AG09319 (cell line): ENCODE data around the gene PAIP2B.

Experiments used
- DNase-seq: peaks from one replicate; pipeline ENCODE4 v3.0.0-alpha.2; 2010; ENCODE audit warnings: low read depth; ENCODE audit errors: extremely low read depth
- TF ChIP-seq, protein P1 (sequence below): IDR thresholded peaks from 2 replicates; pipeline ENCODE4 v1.5.1; 2011; ENCODE audit warnings: low read depth, mild to moderate bottlenecking, inconsistent platforms, low read length, moderate library complexity

PAIP2B gene

DNA sequence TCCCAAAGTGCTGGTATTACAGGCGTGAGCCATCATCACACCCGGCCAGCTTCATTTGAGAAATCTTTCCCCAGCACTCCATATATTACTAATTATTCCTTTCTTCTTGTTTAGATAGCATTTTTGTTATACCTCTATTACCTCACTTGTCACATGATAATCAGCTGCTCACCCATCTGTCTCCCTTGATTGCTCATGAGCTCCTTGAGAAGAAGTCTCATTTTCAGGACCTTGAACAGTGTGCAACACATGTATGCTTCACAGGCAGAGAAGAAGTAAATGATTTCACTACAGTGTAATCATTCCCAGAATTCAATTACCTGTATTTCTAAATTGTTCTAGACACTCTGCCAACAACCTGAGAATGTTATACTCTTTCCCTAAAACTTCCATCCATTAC lies 6.2 kb downstream of the PAIP2B start:
- DNase-seq: no peak
- TF ChIP-seq, protein P1, sequence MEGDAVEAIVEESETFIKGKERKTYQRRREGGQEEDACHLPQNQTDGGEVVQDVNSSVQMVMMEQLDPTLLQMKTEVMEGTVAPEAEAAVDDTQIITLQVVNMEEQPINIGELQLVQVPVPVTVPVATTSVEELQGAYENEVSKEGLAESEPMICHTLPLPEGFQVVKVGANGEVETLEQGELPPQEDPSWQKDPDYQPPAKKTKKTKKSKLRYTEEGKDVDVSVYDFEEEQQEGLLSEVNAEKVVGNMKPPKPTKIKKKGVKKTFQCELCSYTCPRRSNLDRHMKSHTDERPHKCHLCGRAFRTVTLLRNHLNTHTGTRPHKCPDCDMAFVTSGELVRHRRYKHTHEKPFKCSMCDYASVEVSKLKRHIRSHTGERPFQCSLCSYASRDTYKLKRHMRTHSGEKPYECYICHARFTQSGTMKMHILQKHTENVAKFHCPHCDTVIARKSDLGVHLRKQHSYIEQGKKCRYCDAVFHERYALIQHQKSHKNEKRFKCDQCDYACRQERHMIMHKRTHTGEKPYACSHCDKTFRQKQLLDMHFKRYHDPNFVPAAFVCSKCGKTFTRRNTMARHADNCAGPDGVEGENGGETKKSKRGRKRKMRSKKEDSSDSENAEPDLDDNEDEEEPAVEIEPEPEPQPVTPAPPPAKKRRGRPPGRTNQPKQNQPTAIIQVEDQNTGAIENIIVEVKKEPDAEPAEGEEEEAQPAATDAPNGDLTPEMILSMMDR: no peak

DNA sequence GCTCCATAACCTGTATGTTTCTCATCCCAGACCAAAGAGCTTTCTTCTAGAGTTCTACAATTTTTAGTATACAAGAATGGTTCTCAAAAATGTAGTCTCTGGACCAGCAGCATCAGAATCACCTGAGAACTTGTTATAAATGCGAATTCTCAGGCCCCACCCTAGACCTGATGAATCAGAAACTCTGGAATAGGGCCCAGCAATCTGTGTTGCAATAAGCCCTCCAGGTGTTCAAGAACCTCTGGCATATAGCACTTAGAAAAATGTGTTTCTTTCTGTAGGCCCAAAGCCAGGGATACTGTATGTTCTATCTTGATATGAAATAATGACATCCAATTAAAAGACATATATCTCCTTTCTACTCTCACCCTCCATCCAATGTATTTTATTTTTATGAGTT lies 10.4 kb downstream of the PAIP2B start:
- DNase-seq: no peak
- TF ChIP-seq, protein P1: no peak

DNA sequence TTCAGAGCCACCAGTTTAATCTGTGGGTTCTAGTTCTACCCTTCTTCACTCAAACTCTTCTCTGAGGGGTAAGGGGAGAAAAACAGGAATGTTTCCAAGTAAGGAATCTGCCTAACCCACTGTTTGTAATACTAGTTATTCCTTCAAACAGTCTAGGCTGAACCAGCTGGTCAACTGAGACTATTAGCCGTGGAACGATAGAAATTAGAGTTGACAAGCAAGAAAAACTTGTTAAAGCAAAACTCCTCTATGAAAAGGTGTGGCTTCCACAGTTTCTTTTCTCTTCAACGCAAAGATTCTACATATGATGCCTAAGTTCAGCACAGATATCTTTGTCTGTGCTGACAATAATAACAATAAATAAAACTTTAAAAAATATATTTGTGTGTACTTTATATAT lies 11.5 kb downstream of the PAIP2B start:
- no peak for DNase-seq

DNA sequence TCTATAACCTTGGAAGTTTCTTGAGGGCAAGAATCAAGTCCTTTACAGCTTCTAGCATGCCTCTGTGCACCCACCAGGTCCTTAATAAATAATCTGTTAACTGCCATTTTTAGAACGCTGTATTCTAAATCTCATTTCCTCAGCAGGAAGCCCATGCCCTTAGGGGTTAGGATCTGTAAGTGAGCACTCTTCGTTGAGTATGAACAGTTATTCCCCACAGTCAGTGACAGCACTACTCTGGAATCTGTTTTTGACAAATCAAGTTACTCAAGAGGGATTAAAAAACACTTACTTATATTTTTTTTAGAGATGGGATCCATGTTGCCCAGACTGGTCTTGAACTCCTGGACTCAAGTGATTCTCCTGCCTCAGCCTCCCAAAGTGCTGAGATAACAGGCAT lies 14.6 kb downstream of the PAIP2B start:
- TF ChIP-seq, protein P1: no peak
- no peak for DNase-seq

More for the DNA sequence above, 11.5 kb downstream of the PAIP2B start:
- TF ChIP-seq, protein P1: no peak

DNA sequence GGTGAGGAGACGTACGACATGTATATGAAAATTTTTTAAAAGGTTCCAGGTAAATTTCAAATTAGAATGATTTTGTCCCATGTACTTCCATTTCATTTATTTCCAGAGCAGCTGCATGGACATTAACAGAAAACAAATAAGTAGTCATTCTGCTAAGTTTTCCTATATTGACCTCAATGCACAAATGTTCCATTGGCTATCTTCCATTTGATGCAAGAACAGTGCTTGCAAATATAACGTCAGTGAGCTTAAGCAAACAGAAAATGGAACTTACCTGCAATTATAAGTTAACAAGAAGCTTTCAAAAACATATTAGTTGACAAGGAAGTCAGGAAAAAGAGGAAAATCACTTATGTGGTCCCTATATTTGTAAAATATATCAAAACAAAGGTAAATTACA lies 16.6 kb downstream of the PAIP2B start:
- TF ChIP-seq, protein P1: no peak
- DNase-seq: no peak

DNA sequence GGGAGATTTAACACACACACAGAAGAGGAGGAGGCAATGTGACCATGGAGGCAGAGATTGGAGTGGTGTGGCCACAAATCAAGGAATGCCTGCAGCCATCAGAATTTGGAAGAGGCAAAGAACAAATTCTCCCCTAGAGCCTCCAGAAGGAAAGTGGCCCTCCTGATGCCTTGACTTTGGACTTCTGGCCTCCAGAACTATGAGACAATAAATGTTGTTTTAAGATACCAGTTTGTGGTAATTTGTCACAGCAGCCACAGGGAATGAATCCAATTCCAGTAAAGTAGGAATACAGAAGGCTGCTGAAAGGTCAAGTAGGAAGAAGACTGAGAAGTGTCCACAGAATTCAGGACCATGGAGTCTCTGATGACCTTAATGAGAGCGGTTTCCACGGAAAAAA lies 18.1 kb downstream of the PAIP2B start:
- TF ChIP-seq, protein P1: no peak
- DNase-seq: no peak

DNA sequence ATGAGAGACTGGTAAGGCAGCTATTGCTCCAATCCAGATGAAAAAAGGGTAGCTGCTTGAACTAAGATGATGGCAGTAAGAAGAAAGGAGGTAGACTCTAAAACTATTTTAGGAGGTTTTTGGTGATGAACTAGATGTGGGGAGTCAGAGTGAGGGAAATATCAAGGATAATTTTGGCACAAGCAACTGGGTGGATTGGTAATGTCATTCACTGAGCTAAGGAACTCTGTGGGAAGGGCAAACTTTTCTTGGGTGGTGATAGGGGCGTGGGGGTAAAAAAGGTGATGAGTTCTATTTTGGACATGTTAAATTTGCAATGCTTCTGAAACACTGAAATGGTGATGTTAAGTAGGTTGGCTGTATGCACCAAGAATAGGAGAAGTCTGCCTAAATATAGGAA lies 19.3 kb downstream of the PAIP2B start:
- no peak for DNase-seq
- TF ChIP-seq, protein P1: no peak
